Left kidney (tissue), 8 donors: ENCODE measurements around the gene OXA1L. TPM values are rescaled to one million over a fixed set of nuclear protein-coding genes. Genes with fewer than 3 reads are reported as not detected.
"Not testable (repeated sequence)": the region's sequence is repeated elsewhere in the genome, so short reads cannot be mapped to it uniquely, and the experiment has no call there.

Experiments used
- DNase-seq: peaks from one replicate; pipeline ENCODE4 v3.0.0-alpha.2; 2013
- long read RNA-seq, 8 donors: transcript quantifications; one replicate each; lab custom pipeline, GENCODE V29; 2026
- polyA plus RNA-seq: library from polyadenylated mRNA; unstranded; fragments of 120-200 nt; gene quantifications from one replicate; pipeline ENCODE4 v1.2.1, GENCODE V29; 2013; ENCODE audit not compliant: insufficient read length

OXA1L gene
- 153 TPM for polyA plus RNA-seq
- long read RNA-seq, donor 1, transcript OXA1L-201 (10 exons, 1,719 nt) = major isoform, 28 of 359 reads
- long read RNA-seq, donor 1, partial matches to known transcripts = 321 of 359 reads
- long read RNA-seq, donor 1, other reads (novel, unspliced or antisense) = 9 of 359 reads
- long read RNA-seq, donor 2, transcript OXA1L-201 (10 exons, 1,719 nt) = major isoform, 24 of 90 reads
- long read RNA-seq, donor 2, partial matches to known transcripts = 66 of 90 reads
- long read RNA-seq, donor 2, other reads (novel, unspliced or antisense) = 0 of 90 reads
- long read RNA-seq, donor 3, transcript OXA1L-201 (10 exons, 1,719 nt) = major isoform, 22 of 122 reads
- long read RNA-seq, donor 3, partial matches to known transcripts = 97 of 122 reads
- long read RNA-seq, donor 3, other reads (novel, unspliced or antisense) = 0 of 122 reads
- long read RNA-seq, donor 4, partial matches to known transcripts = 11 of 11 reads
- long read RNA-seq, donor 4, other reads (novel, unspliced or antisense) = 0 of 11 reads
- long read RNA-seq, donor 5, transcript OXA1L-201 (10 exons, 1,719 nt) = major isoform, 58 of 144 reads
- long read RNA-seq, donor 5, partial matches to known transcripts = 82 of 144 reads
- long read RNA-seq, donor 5, other reads (novel, unspliced or antisense) = 0 of 144 reads
- long read RNA-seq, donor 6, transcript OXA1L-201 (10 exons, 1,719 nt) = major isoform, 17 of 128 reads
- long read RNA-seq, donor 6, partial matches to known transcripts = 105 of 128 reads
- long read RNA-seq, donor 6, other reads (novel, unspliced or antisense) = 6 of 128 reads
- long read RNA-seq, donor 7, transcript OXA1L-201 (10 exons, 1,719 nt) = major isoform, 36 of 165 reads
- long read RNA-seq, donor 7, partial matches to known transcripts = 127 of 165 reads
- long read RNA-seq, donor 7, other reads (novel, unspliced or antisense) = 0 of 165 reads
- long read RNA-seq, donor 8, transcript OXA1L-201 (10 exons, 1,719 nt) = major isoform, 16 of 37 reads
- long read RNA-seq, donor 8, partial matches to known transcripts = 20 of 37 reads
- long read RNA-seq, donor 8, other reads (novel, unspliced or antisense) = 0 of 37 reads

GRCh38 chr14:22766457-22767322 is at the start of gene OXA1L:
OXA1L (plus strand) TSS chr14:22766688; CDS start chr14:22766702, 14 bp downstream.
- peak; percentile 99 for DNase-seq

GRCh38 chr14:22718091-22718490 is 48.4 kb upstream of the OXA1L start:
- DNase-seq = no peak

- DNase-seq = no peak
Measured at GRCh38 chr14:22721213-22721612, 45.3 kb upstream of the OXA1L start.

- no peak for DNase-seq
Measured at GRCh38 chr14:22723815-22724214, 42.7 kb upstream of the OXA1L start.

- not testable (repeated sequence) for DNase-seq
Measured at GRCh38 chr14:22724847-22725246, 41.6 kb upstream of the OXA1L start.

GRCh38 chr14:22725374-22725773 is 41.1 kb upstream of the OXA1L start:
- DNase-seq = not testable (repeated sequence)

- no peak for DNase-seq
Measured at GRCh38 chr14:22726012-22726411, 40.5 kb upstream of the OXA1L start.

- DNase-seq = not testable (repeated sequence)
Measured at GRCh38 chr14:22732062-22732461, 34.4 kb upstream of the OXA1L start.

GRCh38 chr14:22733829-22734228 is 32.7 kb upstream of the OXA1L start:
- DNase-seq = no peak

- DNase-seq = no peak
Measured at GRCh38 chr14:22735096-22735495, 31.4 kb upstream of the OXA1L start.

GRCh38 chr14:22736384-22736783 is 30.1 kb upstream of the OXA1L start:
- not testable (repeated sequence) for DNase-seq

- no peak for DNase-seq
Measured at GRCh38 chr14:22737052-22737451, 29.4 kb upstream of the OXA1L start.

GRCh38 chr14:22739423-22739822 is 27.1 kb upstream of the OXA1L start:
- no peak for DNase-seq

- no peak for DNase-seq
Measured at GRCh38 chr14:22740020-22740419, 26.5 kb upstream of the OXA1L start.

GRCh38 chr14:22747769-22748168 is 18.7 kb upstream of the OXA1L start:
- DNase-seq = no peak

- no peak for DNase-seq
Measured at GRCh38 chr14:22748206-22748605, 18.3 kb upstream of the OXA1L start.

- no peak for DNase-seq
Measured at GRCh38 chr14:22748631-22749068, 17.8 kb upstream of the OXA1L start.

GRCh38 chr14:22752422-22752821 is 14.1 kb upstream of the OXA1L start:
- DNase-seq = no peak

- DNase-seq = no peak
Measured at GRCh38 chr14:22753586-22753985, 12.9 kb upstream of the OXA1L start.

- not testable (repeated sequence) for DNase-seq
Measured at GRCh38 chr14:22757972-22758650, 8.4 kb upstream of the OXA1L start.

GRCh38 chr14:22761734-22762133 is 4.8 kb upstream of the OXA1L start:
- DNase-seq = no peak
